Mesenchymal stem cell (in vitro differentiated cells and primary cell): ENCODE results near the gene GTF3C5.
A peak's percentile ranks its signal among the peaks of the same experiment; 100 is the strongest.

Experiments used
- DNase-seq: peaks from one replicate; pipeline ENCODE4 v3.0.0-alpha.2; 2013
- H2AFZ ChIP-seq: one replicate; pipeline ENCODE4 v1.6.1; 2013; ENCODE audit warnings: low read depth, mild to moderate bottlenecking, control low read depth, inconsistent platforms, low read length, moderate library complexity
- H2AK5ac ChIP-seq: 2 replicates; pipeline ENCODE4 v1.6.1; 2013; ENCODE audit warnings: low read length, moderate library complexity, mild to moderate bottlenecking, inconsistent platforms; ENCODE audit not compliant: severe bottlenecking
- H2BK120ac ChIP-seq: one replicate; pipeline ENCODE4 v1.6.1; 2013; ENCODE audit warnings: low read depth, mild to moderate bottlenecking, inconsistent platforms, low read length, moderate library complexity
- H2BK12ac ChIP-seq, 2 experiments: one replicate each; pipeline ENCODE4 v1.6.1; 2013; ENCODE audit warnings: inconsistent platforms in 2 of 2, low read length in 2 of 2, mild to moderate bottlenecking in 2 of 2, moderate library complexity in 2 of 2, control low read depth in 1 of 2
- H2BK15ac ChIP-seq: one replicate; pipeline ENCODE4 v1.6.1; 2013; ENCODE audit warnings: mild to moderate bottlenecking, low read depth, inconsistent platforms; ENCODE audit not compliant: poor library complexity, severe bottlenecking
- H2BK5ac ChIP-seq: 2 replicates; pipeline ENCODE4 v1.6.1; 2013; ENCODE audit warnings: low read depth, mild to moderate bottlenecking, low read length, control low read depth, inconsistent platforms; ENCODE audit not compliant: poor library complexity, severe bottlenecking
- H3K14ac ChIP-seq, 2 experiments: one replicate each; pipeline ENCODE4 v1.6.1; 2013; ENCODE audit warnings: inconsistent platforms in 2 of 2, low read length in 2 of 2, control low read depth in 1 of 2, mild to moderate bottlenecking in 1 of 2, moderate library complexity in 1 of 2
- H3K18ac ChIP-seq, 2 experiments: one replicate each; pipeline ENCODE4 v1.6.1; 2013; ENCODE audit warnings: inconsistent platforms in 2 of 2, low read length in 2 of 2, control low read depth in 1 of 2, low read depth in 1 of 2, mild to moderate bottlenecking in 1 of 2
- H3K23ac ChIP-seq, 2 experiments: one replicate each; pipeline ENCODE4 v1.6.1; 2013; ENCODE audit warnings: inconsistent platforms in 2 of 2, low read length in 2 of 2, mild to moderate bottlenecking in 2 of 2, moderate library complexity in 2 of 2, control low read depth in 1 of 2
- H3K27ac ChIP-seq: 2 replicates; pipeline ENCODE4 v1.5.1; 2013; ENCODE audit warnings: mild to moderate bottlenecking, moderate library complexity, low read length, control low read depth, inconsistent platforms; ENCODE audit not compliant: poor library complexity, severe bottlenecking
- H3K27me3 ChIP-seq, 2 experiments: 2 replicates each; pipeline versions ENCODE4 v1.6.1 to v1.7.0; 2013; ENCODE audit warnings: low read length in 2 of 2, mild to moderate bottlenecking in 2 of 2, moderate library complexity in 2 of 2, control low read depth in 1 of 2, inconsistent platforms in 1 of 2; ENCODE audit not compliant: control insufficient read depth in 1 of 2, insufficient read depth in 1 of 2
- H3K36me3 ChIP-seq, 2 experiments: 2 replicates each; pipeline versions ENCODE4 v1.6.1 to v1.7.0; 2013; ENCODE audit warnings: low read length in 2 of 2, control low read depth in 1 of 2, inconsistent platforms in 1 of 2, low read depth in 1 of 2, mild to moderate bottlenecking in 1 of 2; ENCODE audit not compliant: insufficient read depth in 2 of 2, control insufficient read depth in 1 of 2
- H3K4ac ChIP-seq, 2 experiments: one replicate each; pipeline ENCODE4 v1.6.1; 2013; ENCODE audit warnings: inconsistent platforms in 2 of 2, low read length in 2 of 2, mild to moderate bottlenecking in 2 of 2, moderate library complexity in 2 of 2, control low read depth in 1 of 2, low read depth in 1 of 2
- H3K4me1 ChIP-seq: 2 replicates; pipeline ENCODE4 v1.6.1; 2013; ENCODE audit warnings: low read depth, low read length, control low read depth; ENCODE audit not compliant: control insufficient read depth, insufficient read depth
- H3K4me2 ChIP-seq: 2 replicates; pipeline ENCODE4 v1.6.1; 2013; ENCODE audit warnings: low read length, mild to moderate bottlenecking, inconsistent platforms; ENCODE audit not compliant: poor library complexity, severe bottlenecking
- H3K4me3 ChIP-seq, 2 experiments: 2 replicates each; pipeline versions ENCODE4 v1.5.1 to v1.7.0; 2013; ENCODE audit warnings: low read length in 2 of 2, mild to moderate bottlenecking in 2 of 2, control low read depth in 1 of 2, low read depth in 1 of 2; ENCODE audit not compliant: insufficient read depth in 1 of 2
- H3K79me1 ChIP-seq: replicated peaks from 2 replicates; pipeline ENCODE4 v1.6.1; 2013; ENCODE audit warnings: mild to moderate bottlenecking, control low read depth, low read length, inconsistent platforms; ENCODE audit not compliant: poor library complexity, severe bottlenecking
- H3K9ac ChIP-seq: 2 replicates; pipeline ENCODE4 v1.7.0; 2013; ENCODE audit warnings: mild to moderate bottlenecking, low read length, moderate library complexity
- H3K9me3 ChIP-seq: 2 replicates; pipeline ENCODE4 v1.7.0; 2013; ENCODE audit warnings: mild to moderate bottlenecking, low read length; ENCODE audit not compliant: control insufficient read depth
- H4K8ac ChIP-seq: one replicate; pipeline ENCODE4 v1.6.1; 2013; ENCODE audit warnings: inconsistent platforms, mild to moderate bottlenecking, low read length, moderate library complexity
- H4K91ac ChIP-seq: one replicate; pipeline ENCODE4 v1.6.1; 2013; ENCODE audit warnings: mild to moderate bottlenecking, low read length, inconsistent platforms
- WGBS: methylation state at CpG from one replicate; pipeline ENCODE4 v1.1.7; 2013; ENCODE audit warnings: mixed read lengths; 5-methylcytosine and 5-hydroxymethylcytosine counted together

GTF3C5 gene

DNA sequence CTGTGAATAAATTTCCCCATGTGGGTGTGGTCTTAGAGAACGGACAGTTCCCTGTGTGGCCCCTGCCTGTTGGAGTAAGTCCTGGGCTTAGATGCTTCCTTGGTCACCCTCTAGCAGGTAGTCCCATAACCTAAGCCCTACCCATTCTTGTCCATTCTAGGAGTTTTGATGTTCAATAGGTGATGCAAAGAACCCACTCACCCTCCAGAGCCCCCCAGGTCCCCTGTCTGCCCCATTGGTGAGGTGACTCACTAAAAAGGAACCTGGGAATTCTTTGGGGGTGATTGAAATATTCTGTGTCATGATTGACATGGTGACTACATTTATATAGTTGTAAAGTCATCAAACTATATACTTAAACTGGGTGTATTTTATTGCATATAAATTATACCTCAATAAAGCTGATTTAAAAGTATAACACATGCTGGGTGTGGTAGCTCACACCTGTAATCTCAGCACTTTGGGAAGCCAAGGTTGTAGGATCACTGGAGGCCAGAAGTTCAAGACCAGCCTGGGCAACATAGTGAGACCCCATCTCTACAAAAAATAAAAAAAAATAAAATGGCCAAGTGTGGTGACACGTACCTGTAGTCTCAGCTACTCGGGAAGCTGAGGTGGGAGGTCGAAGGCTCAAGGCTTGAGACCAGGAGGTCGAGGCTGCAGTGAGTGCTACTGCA is 20.8 kb upstream of the GTF3C5 start:
- Histone ChIP-seq H3K27me3 (peaks cover 34 to 49% of the 10 kb centered on the region in 2 experiments), H3K4me3 (no peak overlapping the region), H3K14ac (no peak overlapping the region), H2BK5ac (no peak overlapping the region), H2BK120ac (no peak overlapping the region), H3K4ac (no peak overlapping the region), H3K4me1 (no peaks in the 10 kb centered on the region), H4K91ac (no peak overlapping the region), H2BK15ac (no peak overlapping the region), H3K18ac (no peak overlapping the region), H3K36me3 (no peaks in the 10 kb centered on the region), H3K4me2 (no peak overlapping the region), H4K8ac (no peak overlapping the region), H2AFZ (no peak overlapping the region), H3K23ac (no peak overlapping the region), H3K9ac (no peak overlapping the region), H2AK5ac (no peak overlapping the region), H2BK12ac (no peak overlapping the region), H3K79me1 (no peaks in the 10 kb centered on the region), H3K27ac (no peak overlapping the region), H3K9me3 (peaks cover 14% of the 10 kb centered on the region)
- no peak for DNase-seq
- 85% methylated on average over 4 of the region's 5 CpGs for WGBS

- Histone ChIP-seq H3K9me3 (peaks cover 19% of the 10 kb centered on the region), H3K14ac (no peak overlapping the region), H2AK5ac (no peak overlapping the region), H3K4ac (no peak overlapping the region), H3K79me1 (no peaks in the 10 kb centered on the region), H4K91ac (no peak overlapping the region), H2BK15ac (no peak overlapping the region), H3K4me1 (no peaks in the 10 kb centered on the region), H3K27ac (no peak overlapping the region), H3K27me3 (peaks cover 9 to 22% of the 10 kb centered on the region in 2 experiments), H2BK120ac (no peak overlapping the region), H2BK12ac (no peak overlapping the region), H2AFZ (no peak overlapping the region), H3K18ac (no peak overlapping the region), H3K4me3 (no peak overlapping the region), H2BK5ac (no peak overlapping the region), H3K9ac (no peak overlapping the region), H3K23ac (no peak overlapping the region), H3K36me3 (no peaks in the 10 kb centered on the region), H3K4me2 (no peak overlapping the region), H4K8ac (no peak overlapping the region)
- WGBS: 100% methylated on average over 4 of the region's 5 CpGs
- no peak for DNase-seq
Observed at GRCh38 chr9:133014696-133015095, 16.1 kb upstream of the GTF3C5 start.

- peak overlapping the region in 1 of 2 experiments; percentile 35 for H3K4ac ChIP-seq
- H2BK120ac ChIP-seq: no peak overlapping the region
- H2BK5ac ChIP-seq: no peak overlapping the region
- no peak overlapping the region for H3K18ac ChIP-seq
- H2BK12ac ChIP-seq: no peak overlapping the region
- H2BK15ac ChIP-seq: no peak overlapping the region
- no peak overlapping the region for H3K9ac ChIP-seq
- peak overlapping the region; percentile 84 for H4K8ac ChIP-seq
- no peak for DNase-seq
- H3K36me3 ChIP-seq: no peaks in the 10 kb centered on the region
- peaks cover 1% of the 10 kb centered on the region for H3K4me1 ChIP-seq
- H4K91ac ChIP-seq: peak overlapping the region; percentile 50
- no peak overlapping the region for H2AFZ ChIP-seq
- H3K79me1 ChIP-seq: no peaks in the 10 kb centered on the region
- H3K9me3 ChIP-seq: no peaks in the 10 kb centered on the region
- H3K27me3 ChIP-seq: peaks cover 0 to 4% of the 10 kb centered on the region in 2 experiments
- H3K4me3 ChIP-seq: no peak overlapping the region
- no peak overlapping the region for H3K4me2 ChIP-seq
- H3K14ac ChIP-seq: no peak overlapping the region
- 85% methylated on average over 26 of the region's 26 CpGs for WGBS
- H2AK5ac ChIP-seq: no peak overlapping the region
- no peak overlapping the region for H3K27ac ChIP-seq
- no peak overlapping the region for H3K23ac ChIP-seq
Observed at GRCh38 chr9:133023117-133023890, 7.5 kb upstream of the GTF3C5 start.

GRCh38 chr9:133026426-133026825 is 4.4 kb upstream of the GTF3C5 start:
- Histone ChIP-seq H2BK120ac (no peak overlapping the region), H3K27me3 (peaks cover 0 to 4% of the 10 kb centered on the region in 2 experiments), H2AK5ac (no peak overlapping the region), H3K9ac (no peak overlapping the region), H3K79me1 (peaks cover 6% of the 10 kb centered on the region), H3K4me3 (no peak overlapping the region), H3K4ac (no peak overlapping the region), H2BK12ac (no peak overlapping the region), H3K14ac (no peak overlapping the region), H4K91ac (no peak overlapping the region), H2BK5ac (no peak overlapping the region), H3K36me3 (no peaks in the 10 kb centered on the region), H3K4me2 (no peak overlapping the region), H4K8ac (no peak overlapping the region), H3K27ac (no peak overlapping the region), H3K9me3 (no peaks in the 10 kb centered on the region), H3K18ac (no peak overlapping the region), H3K4me1 (peaks cover 5% of the 10 kb centered on the region), H3K23ac (no peak overlapping the region), H2AFZ (no peak overlapping the region), H2BK15ac (no peak overlapping the region)
- 72% methylated on average over 3 of the region's 3 CpGs for WGBS
- DNase-seq: no peak
